ENCODE measurements around the gene TGDS.

- TF ChIP-seq CTCF (IDR thresholded peaks at IDR 0.05) (no peak), POLR2AphosphoS5 (IDR thresholded peaks at IDR 0.05) (no peak), POLR2A (IDR thresholded peaks at IDR 0.05) (no peak), EP300 (IDR thresholded peaks at IDR 0.05) (no peak)
Observed at GRCh38 chr13:94583926-94584325, 12.0 kb downstream of the TGDS start.
